ENCODE measurements around the gene UCK2. TPM values are rescaled to one million over a fixed set of nuclear protein-coding genes. Genes with fewer than 3 reads are reported as not detected.

The UCK2 gene
- polyA plus RNA-seq, 3 donors: 12.4 to 15.4 (median 12.8) TPM

DNA sequence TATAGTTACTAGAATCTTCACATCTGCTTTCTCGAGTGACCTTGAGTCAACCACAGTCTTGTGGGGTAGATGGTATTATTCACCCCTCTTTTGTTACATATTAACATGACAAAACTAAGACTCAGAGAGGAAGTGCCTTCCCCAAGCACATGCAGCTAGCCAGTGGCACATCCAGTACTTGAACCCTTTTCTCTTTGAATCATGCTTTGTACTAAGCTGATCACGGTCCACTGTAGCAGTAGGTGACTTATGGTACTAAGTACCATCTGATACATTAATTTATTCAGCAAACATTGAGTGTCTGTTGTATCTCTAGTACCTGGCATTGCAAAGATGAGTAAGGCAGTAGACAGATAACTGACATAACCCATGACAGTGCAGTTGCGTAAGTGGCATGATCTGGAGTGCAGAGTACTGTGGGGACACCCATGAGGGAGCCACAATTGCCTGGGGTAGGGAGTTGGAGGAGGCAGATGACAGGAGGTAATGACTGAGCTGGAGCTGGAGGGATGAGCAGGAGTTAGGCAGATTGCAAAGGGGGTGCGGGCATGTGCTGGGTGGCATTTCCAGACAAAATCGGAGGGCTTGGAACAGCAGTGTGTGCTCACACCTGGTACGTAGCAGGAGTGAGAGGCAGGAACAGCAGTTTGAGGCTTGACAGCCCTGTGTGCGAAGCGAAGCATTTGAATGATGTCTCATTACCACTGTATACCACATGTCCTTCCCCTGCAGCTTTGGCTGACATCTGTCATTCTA lies 29.8 kb downstream of the UCK2 start:
- Mint-ChIP-seq H3K9me3 (no peaks in the 10 kb centered on the region), H3K36me3 (peaks cover 0 to 2% of the 10 kb centered on the region in 2 donors), H3K4me1 (peaks cover 78% of the 10 kb centered on the region), H3K27ac (peak overlapping the region; percentile 83 to 94 (median 93)), H3K4me3 (peak overlapping the region; percentile 5 to 37), H3K27me3 (ENCODE audit: low read depth in 3 of 3) (peaks cover 0 to 4% (median 0%) of the 10 kb centered on the region in 3 donors)
- Histone ChIP-seq H3K79me2 (ENCODE audit: insufficient read depth, low read length) (peaks cover 89% of the 10 kb centered on the region), H3K27ac (ENCODE audit: low read depth in 1 of 2, low read length in 2 of 2) (peak overlapping the region; percentile 62 to 71), H3K36me3 (replicated peaks in 1 of 2; ENCODE audit: control insufficient read depth in 1 of 2, insufficient read depth in 2 of 2, low read length in 2 of 2) (no peaks in the 10 kb centered on the region), H3K4me1 (ENCODE audit: control insufficient read depth in 1 of 2, insufficient read depth in 2 of 2, low read length in 2 of 2) (peaks cover 72 to 73% of the 10 kb centered on the region in 2 donors), H2AFZ (ENCODE audit: insufficient read depth, low read depth, low read length, poor library complexity, severe bottlenecking) (no peak overlapping the region), H3K4me2 (replicated peaks; ENCODE audit: extremely low read depth, low read length, poor library complexity, severe bottlenecking) (peak overlapping the region; percentile 13), H3K9ac (ENCODE audit: insufficient read depth, low read length, poor library complexity, severe bottlenecking) (no peak overlapping the region), H3K27me3 (ENCODE audit: control insufficient read depth in 2 of 2, insufficient read depth in 2 of 2, low read length in 2 of 2) (no peaks in the 10 kb centered on the region), H3K4me3 (replicated peaks in 1 of 3; ENCODE audit: low read depth in 2 of 3, low read length in 3 of 3) (no peak overlapping the region), H4K20me1 (ENCODE audit: insufficient read depth, low read length) (peaks cover 9% of the 10 kb centered on the region), H3K9me3 (replicated peaks in 1 of 2; ENCODE audit: control insufficient read depth in 1 of 2, insufficient read depth in 1 of 2, low read length in 2 of 2) (no peaks in the 10 kb centered on the region)
- TF ChIP-seq, protein P1, sequence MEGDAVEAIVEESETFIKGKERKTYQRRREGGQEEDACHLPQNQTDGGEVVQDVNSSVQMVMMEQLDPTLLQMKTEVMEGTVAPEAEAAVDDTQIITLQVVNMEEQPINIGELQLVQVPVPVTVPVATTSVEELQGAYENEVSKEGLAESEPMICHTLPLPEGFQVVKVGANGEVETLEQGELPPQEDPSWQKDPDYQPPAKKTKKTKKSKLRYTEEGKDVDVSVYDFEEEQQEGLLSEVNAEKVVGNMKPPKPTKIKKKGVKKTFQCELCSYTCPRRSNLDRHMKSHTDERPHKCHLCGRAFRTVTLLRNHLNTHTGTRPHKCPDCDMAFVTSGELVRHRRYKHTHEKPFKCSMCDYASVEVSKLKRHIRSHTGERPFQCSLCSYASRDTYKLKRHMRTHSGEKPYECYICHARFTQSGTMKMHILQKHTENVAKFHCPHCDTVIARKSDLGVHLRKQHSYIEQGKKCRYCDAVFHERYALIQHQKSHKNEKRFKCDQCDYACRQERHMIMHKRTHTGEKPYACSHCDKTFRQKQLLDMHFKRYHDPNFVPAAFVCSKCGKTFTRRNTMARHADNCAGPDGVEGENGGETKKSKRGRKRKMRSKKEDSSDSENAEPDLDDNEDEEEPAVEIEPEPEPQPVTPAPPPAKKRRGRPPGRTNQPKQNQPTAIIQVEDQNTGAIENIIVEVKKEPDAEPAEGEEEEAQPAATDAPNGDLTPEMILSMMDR (IDR thresholded peaks at IDR 0.05): no peak
- 43% methylated on average over 6 of the region's 8 CpGs for WGBS (ENCODE audit: insufficient coverage)
- DNase-seq: peak; percentile 80 to 91 (median 85)
- intact Hi-C loops (cut with micrococcal nuclease): no loop called here

DNA sequence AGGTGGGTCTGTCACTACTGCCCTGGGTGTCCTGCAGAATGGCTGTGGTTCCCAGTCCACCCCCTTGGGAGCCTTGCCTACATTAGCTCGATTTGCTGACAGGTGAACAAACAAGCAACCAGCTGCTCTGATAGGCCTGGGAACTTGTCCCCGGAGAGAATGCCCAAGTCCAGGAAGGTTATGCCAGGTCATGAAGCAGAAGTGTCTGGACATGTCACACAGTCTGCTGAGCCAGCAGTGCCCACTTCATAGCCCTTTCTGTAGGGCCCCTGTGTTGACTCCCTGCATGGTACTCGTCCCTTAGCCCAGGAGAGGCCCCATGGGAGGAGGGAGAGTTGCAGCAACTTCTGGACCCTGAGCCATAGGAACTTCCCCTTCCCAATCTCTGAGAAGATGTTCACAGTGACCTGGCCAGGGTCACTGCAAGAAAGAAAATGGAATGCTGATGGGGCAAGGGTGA lies 31.0 kb downstream of the UCK2 start:
- H2AFZ ChIP-seq (ENCODE audit: insufficient read depth, low read depth, low read length, poor library complexity, severe bottlenecking): no peak overlapping the region
- peaks cover 0 to 4% (median 0%) of the 10 kb centered on the region in 3 donors for H3K27me3 Mint-ChIP-seq (ENCODE audit: low read depth in 3 of 3)
- H3K36me3 ChIP-seq (replicated peaks in 1 of 2; ENCODE audit: control insufficient read depth in 1 of 2, insufficient read depth in 2 of 2, low read length in 2 of 2): no peaks in the 10 kb centered on the region
- peaks cover 72 to 73% of the 10 kb centered on the region in 2 donors for H3K4me1 ChIP-seq (ENCODE audit: control insufficient read depth in 1 of 2, insufficient read depth in 2 of 2, low read length in 2 of 2)
- 90% methylated on average over 2 of the region's 3 CpGs for WGBS (ENCODE audit: insufficient coverage)
- no peak overlapping the region for H3K4me2 ChIP-seq (replicated peaks; ENCODE audit: extremely low read depth, low read length, poor library complexity, severe bottlenecking)
- H3K79me2 ChIP-seq (ENCODE audit: insufficient read depth, low read length): peaks cover 89% of the 10 kb centered on the region
- H4K20me1 ChIP-seq (ENCODE audit: insufficient read depth, low read length): peaks cover 9% of the 10 kb centered on the region
- no peaks in the 10 kb centered on the region for H3K27me3 ChIP-seq (ENCODE audit: control insufficient read depth in 2 of 2, insufficient read depth in 2 of 2, low read length in 2 of 2)
- DNase-seq: peak in 1 of 3 donors; percentile 16
- no peak overlapping the region for H3K4me3 ChIP-seq (replicated peaks in 1 of 3; ENCODE audit: low read depth in 2 of 3, low read length in 3 of 3)
- H3K9ac ChIP-seq (ENCODE audit: insufficient read depth, low read length, poor library complexity, severe bottlenecking): no peak overlapping the region
- H3K9me3 Mint-ChIP-seq: no peaks in the 10 kb centered on the region
- TF ChIP-seq, protein P1 (IDR thresholded peaks at IDR 0.05): no peak
- peak overlapping the region in 1 of 2 donors; percentile 71 for H3K27ac ChIP-seq (ENCODE audit: low read depth in 1 of 2, low read length in 2 of 2)
- no peaks in the 10 kb centered on the region for H3K9me3 ChIP-seq (replicated peaks in 1 of 2; ENCODE audit: control insufficient read depth in 1 of 2, insufficient read depth in 1 of 2, low read length in 2 of 2)
- intact Hi-C loops (cut with micrococcal nuclease): no loop called here
- peaks cover 79% of the 10 kb centered on the region for H3K4me1 Mint-ChIP-seq
- H3K27ac Mint-ChIP-seq: peak overlapping the region in 6 of 7 donors; percentile 46 to 94 (median 76)
- H3K36me3 Mint-ChIP-seq: no peaks in the 10 kb centered on the region
- no peak overlapping the region for H3K4me3 Mint-ChIP-seq

Data from CD14-positive monocyte (primary cell).